H1 (cell line): ENCODE measurements around the gene GPSM1. TPM values are rescaled to one million over a fixed set of nuclear protein-coding genes. Genes with fewer than 3 reads are reported as not detected.

Source experiments
- CTCF ChIA-PET: fragments of 300-600 bp; sonication (Branson Sonifier 250); formaldehyde crosslinking; loops from one replicate; lab custom pipeline; 2021; ENCODE audit not compliant: partially characterized antibody; lab: Charles Lee
- POLR2A ChIA-PET: fragments of 300-600 bp; sonication (Branson Sonifier 250); formaldehyde crosslinking; loops from one replicate; lab custom pipeline; 2021; ENCODE audit warnings: inconsistent platforms; ENCODE audit not compliant: partially characterized antibody; lab: Charles Lee
- DNase-seq, 2 experiments: peaks; one replicate each; pipeline versions ENCODE4 v3.0.0 to v3.0.0-alpha.2; 2010 to 2022; ENCODE audit warnings: low spot score in 2 of 2, low read depth in 1 of 2, mixed read lengths in 1 of 2
- FAIRE-seq: peaks from 2 replicates; lab custom pipeline; 2011; peaks lifted over from hg19 to GRCh38; lab: Jason Lieb, UNC
- H2AFZ ChIP-seq: 2 replicates; pipeline ENCODE4 v1.8.1; 2012; ENCODE audit warnings: low read length, inconsistent platforms
- H2AK5ac ChIP-seq: 2 replicates; pipeline ENCODE4 v1.6.1; 2013; ENCODE audit warnings: low read depth, low read length
- H2BK120ac ChIP-seq: replicated peaks from 2 replicates; pipeline ENCODE3; 2013; ENCODE audit warnings: low read depth, low read length, inconsistent platforms
- H2BK12ac ChIP-seq: 2 replicates; pipeline ENCODE4 v1.6.1; 2013; ENCODE audit warnings: low read depth, low read length
- H2BK15ac ChIP-seq: 2 replicates; pipeline ENCODE4 v1.6.1; 2013; ENCODE audit warnings: low read length
- H2BK20ac ChIP-seq: 2 replicates; pipeline ENCODE4 v1.6.1; 2013; ENCODE audit warnings: low read length
- H2BK5ac ChIP-seq: 2 replicates; pipeline ENCODE4 v1.6.1; 2013; ENCODE audit warnings: low read depth, low read length
- H3K14ac ChIP-seq: 2 replicates; pipeline ENCODE4 v1.6.1; 2013; ENCODE audit warnings: inconsistent platforms; ENCODE audit not compliant: insufficient read length
- H3K18ac ChIP-seq: 2 replicates; pipeline ENCODE4 v1.6.1; 2013; ENCODE audit warnings: low read length; ENCODE audit errors: extremely low read depth
- H3K23ac ChIP-seq: 2 replicates; pipeline ENCODE4 v1.6.1; 2013; ENCODE audit warnings: inconsistent platforms; ENCODE audit not compliant: insufficient read length
- H3K23me2 ChIP-seq: 2 replicates; pipeline ENCODE4 v1.6.1; 2013; ENCODE audit warnings: low read depth, low read length
- H3K27ac ChIP-seq: 2 replicates; pipeline ENCODE4 v1.6.1; 2011; ENCODE audit warnings: low read depth, low read length, inconsistent platforms
- H3K27me3 ChIP-seq, 4 experiments: replicated peaks in 1 of 4; 1 replicate in 1 of 4; 2 replicates in 3 of 4; pipeline versions ENCODE4 v1.6.1 to v1.8.1; 2011 to 2013; ENCODE audit warnings: low read length in 3 of 4, mild to moderate bottlenecking in 3 of 4, inconsistent platforms in 2 of 4, mixed read lengths in 2 of 4, moderate library complexity in 1 of 4; ENCODE audit not compliant: control insufficient read depth in 3 of 4, insufficient read depth in 3 of 4; ENCODE audit errors: extremely low read depth in 1 of 4
- H3K36me3 ChIP-seq, 4 experiments: 2 replicates each; pipeline versions ENCODE4 v1.6.1 to v1.8.1; 2011 to 2013; ENCODE audit warnings: mild to moderate bottlenecking in 4 of 4, low read length in 3 of 4, moderate library complexity in 2 of 4, control low read depth in 1 of 4, inconsistent platforms in 1 of 4; ENCODE audit not compliant: insufficient read depth in 4 of 4, control insufficient read depth in 2 of 4
- H3K4ac ChIP-seq: replicated peaks from 2 replicates; pipeline ENCODE3; 2013; ENCODE audit warnings: low read length, low read depth, mixed read lengths, inconsistent platforms; ENCODE audit not compliant: insufficient read length
- H3K4me1 ChIP-seq, 4 experiments: replicated peaks in 1 of 4; 1 replicate in 1 of 4; 2 replicates in 3 of 4; pipeline versions ENCODE4 v1.6.1 to v1.8.1; 2011 to 2013; ENCODE audit warnings: low read length in 3 of 4, inconsistent platforms in 2 of 4, mixed read lengths in 1 of 4; ENCODE audit not compliant: insufficient read depth in 4 of 4, control insufficient read depth in 3 of 4
- H3K4me2 ChIP-seq, 2 experiments: 2 replicates each; pipeline versions ENCODE4 v1.6.1 to v1.8.1; 2011 to 2013; ENCODE audit warnings: low read depth in 2 of 2, low read length in 2 of 2, control low read depth in 1 of 2, inconsistent platforms in 1 of 2, mild to moderate bottlenecking in 1 of 2; ENCODE audit not compliant: insufficient read depth in 1 of 2
- H3K4me3 ChIP-seq, 4 experiments: fragments of 200-600, 300-600 bp in 1 of 4; sonication (generic), shearing (Covaris generic), sonication (Bioruptor Twin) in 1 of 4; 2 replicates each; pipeline versions ENCODE4 v1.5.1 to v1.8.1; 2011 to 2016; ENCODE audit warnings: low read length in 4 of 4, low read depth in 3 of 4, control low read depth in 2 of 4, inconsistent platforms in 2 of 4, mild to moderate bottlenecking in 2 of 4, mixed read lengths in 1 of 4, moderate library complexity in 1 of 4; ENCODE audit not compliant: insufficient read depth in 2 of 4; ENCODE audit errors: extremely low read depth in 1 of 4
- H3K56ac ChIP-seq: replicated peaks from 2 replicates; pipeline ENCODE3; 2013; ENCODE audit warnings: low read depth, mild to moderate bottlenecking, mixed read lengths, low read length, inconsistent platforms; ENCODE audit not compliant: insufficient read length
- H3K79me1 ChIP-seq: 2 replicates; pipeline ENCODE4 v1.6.1; 2013; ENCODE audit warnings: low read depth, low read length, control low read depth
- H3K79me2 ChIP-seq, 2 experiments: 2 replicates each; pipeline versions ENCODE4 v1.6.1 to v1.8.1; 2012 to 2013; ENCODE audit warnings: low read length in 2 of 2, mild to moderate bottlenecking in 2 of 2, inconsistent platforms in 1 of 2; ENCODE audit not compliant: insufficient read depth in 2 of 2, control insufficient read depth in 1 of 2
- H3K9ac ChIP-seq, 4 experiments: replicated peaks in 1 of 4; 1 replicate in 1 of 4; 2 replicates in 3 of 4; pipeline versions ENCODE4 v1.6.1 to v1.8.1; 2011 to 2013; ENCODE audit warnings: low read depth in 3 of 4, low read length in 3 of 4, control low read depth in 2 of 4, mild to moderate bottlenecking in 2 of 4, moderate library complexity in 2 of 4, inconsistent platforms in 1 of 4; ENCODE audit errors: extremely low read depth in 1 of 4
- H3K9me3 ChIP-seq, 2 experiments: 2 replicates each; pipeline versions ENCODE4 v1.6.1 to v1.8.1; 2012 to 2013; ENCODE audit warnings: mild to moderate bottlenecking in 2 of 2, moderate library complexity in 2 of 2, control low read depth in 1 of 2, inconsistent platforms in 1 of 2, low read depth in 1 of 2, low read length in 1 of 2, mixed read lengths in 1 of 2; ENCODE audit not compliant: insufficient read depth in 2 of 2
- H4K20me1 ChIP-seq, 2 experiments: replicated peaks in 1 of 2; 2 replicates each; pipeline versions ENCODE3 to v1.8.1; 2011 to 2013; ENCODE audit warnings: inconsistent platforms in 2 of 2, low read length in 2 of 2, mild to moderate bottlenecking in 1 of 2; ENCODE audit not compliant: insufficient read depth in 2 of 2, control insufficient read depth in 1 of 2
- H4K5ac ChIP-seq: 2 replicates; pipeline ENCODE4 v1.6.1; 2013; ENCODE audit warnings: low read length, low read depth, mixed read lengths, inconsistent platforms; ENCODE audit not compliant: insufficient read length
- H4K8ac ChIP-seq: 2 replicates; pipeline ENCODE4 v1.8.0; 2013; ENCODE audit warnings: mild to moderate bottlenecking, moderate library complexity, low read length, inconsistent platforms; ENCODE audit not compliant: insufficient read depth; ENCODE audit errors: extremely low read depth
- H4K91ac ChIP-seq: replicated peaks from 2 replicates; pipeline ENCODE3; 2013; ENCODE audit warnings: low read length, mixed read lengths, inconsistent platforms; ENCODE audit not compliant: insufficient read length
- ASH2L ChIP-seq: fragments of 200-600, 300-600 bp; sonication (generic); IDR thresholded peaks from one replicate; pipeline ENCODE4 v1.7.1; 2017; ENCODE audit warnings: low read length
- CEBPB ChIP-seq: IDR thresholded peaks from 2 replicates; pipeline ENCODE4 v1.6.1; 2012; ENCODE audit warnings: low read depth, low read length
- KDM1A ChIP-seq: fragments of 200-600, 300-600 bp; sonication (generic); IDR thresholded peaks from 2 replicates; pipeline ENCODE4 v1.7.1; 2016; ENCODE audit warnings: mild to moderate bottlenecking, low read length, borderline replicate concordance
- PHF8 ChIP-seq: fragments of 200-600 bp; sonication (generic); conservative IDR thresholded peaks from 2 replicates; pipeline ENCODE4 v1.7.1; 2012; ENCODE audit warnings: low read depth, mild to moderate bottlenecking, inconsistent platforms, low read length, moderate library complexity
- POLR2A ChIP-seq, 2 experiments: IDR thresholded peaks; 1 replicate in 1 of 2; 2 replicates in 1 of 2; pipeline ENCODE4 v1.6.1; 2011; ENCODE audit warnings: low read depth in 2 of 2, low read length in 2 of 2, mild to moderate bottlenecking in 2 of 2; ENCODE audit errors: control extremely low read depth in 1 of 2
- POU5F1 ChIP-seq: IDR thresholded peaks from 2 replicates; pipeline ENCODE4 v1.6.1; 2011; ENCODE audit warnings: low read depth, mild to moderate bottlenecking, low read length, moderate library complexity
- RAD21 ChIP-seq, 2 experiments: IDR thresholded peaks in 1 of 2; conservative IDR thresholded peaks in 1 of 2; 2 replicates each; pipeline ENCODE4 v1.6.1; 2011; ENCODE audit warnings: low read depth in 2 of 2, low read length in 2 of 2, improper control_type of control experiment in 1 of 2, inconsistent platforms in 1 of 2, mild to moderate bottlenecking in 1 of 2, moderate library complexity in 1 of 2
- RBBP5 ChIP-seq: IDR thresholded peaks from 2 replicates; pipeline ENCODE4 v1.7.1; 2012; ENCODE audit warnings: low read depth, mild to moderate bottlenecking, inconsistent platforms, low read length, moderate library complexity, borderline replicate concordance
- RFX5 ChIP-seq: IDR thresholded peaks from 2 replicates; pipeline ENCODE4 v1.6.1; 2011; ENCODE audit warnings: low read depth, low read length, improper control_type of control experiment, borderline replicate concordance
- SAP30 ChIP-seq: fragments of 300-600 bp; sonication (generic); IDR thresholded peaks from 2 replicates; pipeline ENCODE4 v1.7.1; 2012; ENCODE audit warnings: low read length, moderate library complexity, mild to moderate bottlenecking, inconsistent platforms; ENCODE audit not compliant: insufficient read depth, insufficient replicate concordance
- SIRT6 ChIP-seq: IDR thresholded peaks from one replicate; pipeline ENCODE4 v1.7.1; 2012; ENCODE audit warnings: low read length, inconsistent platforms
- SP4 ChIP-seq: IDR thresholded peaks from 2 replicates; pipeline ENCODE4 v1.6.1; 2012; ENCODE audit warnings: low read length, inconsistent platforms
- WGBS, 2 experiments: shearing (Covaris generic) in 1 of 2; methylation state at CpG; one replicate each; pipeline versions ENCODE4 v1.1.6 to v1.1.7; 2013 to 2015; ENCODE audit warnings: low lambda C conversion rate in 2 of 2, mixed read lengths in 2 of 2, inconsistent platforms in 1 of 2, low coverage in 1 of 2, missing lambda C conversion rate in 1 of 2; ENCODE audit not compliant: insufficient replicate concordance in 2 of 2, insufficient coverage in 1 of 2, insufficient read length in 1 of 2; ENCODE audit errors: extremely low coverage in 1 of 2, missing lambda C conversion rate in 1 of 2; 5-methylcytosine and 5-hydroxymethylcytosine counted together
- polyA plus RNA-seq, 7 experiments: library from polyadenylated mRNA; depleted of rRNA in 3 of 7; stranded (reverse) in 5 of 7; unstranded in 2 of 7; fragments of >200 nt in 5 of 7; fragments of 200-250 nt in 2 of 7; gene quantifications; 1 replicate in 5 of 7; 2 replicates in 1 of 7; 4 replicates in 1 of 7; pipeline versions ENCODE4 v1.2.1 to v1.2.3, GENCODE V29; 2011 to 2013; ENCODE audit warnings: missing spikeins in 2 of 7, mixed read lengths in 2 of 7
- total RNA-seq: library from RNA; stranded (reverse); fragmentation: NEBNext Ultra II Directional; extraction: Animal tissue kit (Norgen Biotek cat#: 25700); gene quantifications from 2 replicates; pipeline ENCODE4 v1.2.1, GENCODE V29; 2021
- TF ChIP-seq, protein P1 (sequence below): IDR thresholded peaks from 2 replicates; pipeline ENCODE4 v1.6.1; 2011; ENCODE audit warnings: low read length, improper control_type of control experiment

Gene GPSM1
- total and polyA plus RNA-seq, 2 of the 8 experiments (the other 6 are each of a cell fraction or from before 2014, with no cell fraction given) = 12.8 to 18.0 TPM

DNA sequence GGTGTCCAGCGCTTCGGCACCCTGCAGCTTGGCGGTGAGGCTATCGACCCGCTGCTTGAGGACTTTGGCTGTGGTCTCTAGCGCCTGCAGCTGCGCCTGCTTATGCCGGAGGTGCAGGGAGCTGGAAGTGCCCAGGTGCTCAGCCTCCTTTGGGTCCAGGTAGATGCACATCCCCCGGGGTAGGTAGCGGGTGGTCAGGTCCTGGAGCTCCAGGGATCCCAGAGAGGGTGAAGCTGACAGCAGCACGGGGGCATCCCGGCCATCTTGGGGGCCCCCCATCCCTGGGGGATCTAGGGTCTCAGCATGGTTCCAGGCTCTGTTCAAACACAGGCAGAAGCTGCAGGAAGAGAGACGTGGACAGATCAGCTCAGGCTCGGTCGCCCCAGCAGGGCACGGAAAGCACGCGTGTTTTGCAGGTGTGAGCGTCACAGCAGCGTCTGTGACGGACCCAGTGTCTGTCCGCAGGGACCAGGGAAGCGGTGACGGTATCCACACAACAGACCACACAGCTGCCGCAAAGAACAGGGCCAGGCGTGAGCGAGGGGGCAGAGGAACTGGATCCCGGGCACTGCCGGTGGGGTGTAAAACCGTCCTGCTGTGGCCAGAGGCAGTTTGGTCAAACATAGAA, 40.9 kb upstream of the GPSM1 start:
- H3K9me3 ChIP-seq = no peaks in the 10 kb centered on the region
- no peak overlapping the region for H2BK120ac ChIP-seq
- H2BK12ac ChIP-seq = no peak overlapping the region
- H3K27me3 ChIP-seq = no peaks in the 10 kb centered on the region
- H3K9ac ChIP-seq = no peak overlapping the region
- H3K79me1 ChIP-seq = no peaks in the 10 kb centered on the region
- no peak overlapping the region for H3K4me3 ChIP-seq
- no peak overlapping the region for H3K4me2 ChIP-seq
- H4K20me1 ChIP-seq = no peaks in the 10 kb centered on the region
- no peak overlapping the region for H2AFZ ChIP-seq
- no peak overlapping the region for H2BK15ac ChIP-seq
- H3K14ac ChIP-seq = no peak overlapping the region
- no peaks in the 10 kb centered on the region for H3K23me2 ChIP-seq
- H4K5ac ChIP-seq = no peak overlapping the region
- peaks cover 0 to 4% (median 2%) of the 10 kb centered on the region in 4 experiments; a peak in 3 of 7 replicates for H3K4me1 ChIP-seq
- ChIA-PET CTCF (interaction anchor here (0.7 to 5.2 kb wide), 9 partner anchors 12 to 141 kb away, joined by 3 to 21 read pairs (median 3); no protein-coding TSS in a partner anchor), POLR2A (no interaction called here)
- H3K4ac ChIP-seq = no peak overlapping the region
- no peak overlapping the region for H3K56ac ChIP-seq
- H2AK5ac ChIP-seq = no peak overlapping the region
- no peak overlapping the region for H4K91ac ChIP-seq
- WGBS, 2 experiments = 89% methylated on average over 20 of the region's 30 CpGs; no CpG with 5 or more reads in 1 of the 2 experiments
- no peaks in the 10 kb centered on the region for H3K79me2 ChIP-seq
- no peaks in the 10 kb centered on the region for H3K36me3 ChIP-seq
- H3K23ac ChIP-seq = no peak overlapping the region
- no peak overlapping the region for H4K8ac ChIP-seq
- no peak overlapping the region for H2BK20ac ChIP-seq
- H3K27ac ChIP-seq = no peak overlapping the region
- TF ChIP-seq RFX5 (no peak), PHF8 (no peak), CEBPB (no peak), RBBP5 (no peak), POU5F1 (no peak), POLR2A (IDR thresholded peaks at IDR 0.05; ENCODE audit: control extremely low read depth in 1 of 2, low read depth in 2 of 2, low read length in 2 of 2) (no peak), ASH2L (no peak), KDM1A (no peak), SP4 (no peak), RAD21 (IDR thresholded peaks at IDR 0.05 in 1 of 2, conservative IDR thresholded peaks at IDR 0.05 in 1 of 2; ENCODE audit: low read depth in 2 of 2, low read length in 2 of 2) (no peak), SIRT6 (no peak), SAP30 (no peak)
- TF ChIP-seq, protein P1, sequence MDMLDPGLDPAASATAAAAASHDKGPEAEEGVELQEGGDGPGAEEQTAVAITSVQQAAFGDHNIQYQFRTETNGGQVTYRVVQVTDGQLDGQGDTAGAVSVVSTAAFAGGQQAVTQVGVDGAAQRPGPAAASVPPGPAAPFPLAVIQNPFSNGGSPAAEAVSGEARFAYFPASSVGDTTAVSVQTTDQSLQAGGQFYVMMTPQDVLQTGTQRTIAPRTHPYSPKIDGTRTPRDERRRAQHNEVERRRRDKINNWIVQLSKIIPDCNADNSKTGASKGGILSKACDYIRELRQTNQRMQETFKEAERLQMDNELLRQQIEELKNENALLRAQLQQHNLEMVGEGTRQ = no peak
- H3K18ac ChIP-seq = no peak overlapping the region
- H2BK5ac ChIP-seq = no peak overlapping the region
- no peak for FAIRE-seq
- no peak for DNase-seq
